GM21619 (cell line): Measurements from ENCODE around the gene POC1B.

Experiments
- ATAC-seq: cut with Tn5 transposase; IDR thresholded peaks from one replicate; pipeline ENCODE4 v1.9.1; 2021; ENCODE audit not compliant: unreplicated experiment

POC1B gene

DNA sequence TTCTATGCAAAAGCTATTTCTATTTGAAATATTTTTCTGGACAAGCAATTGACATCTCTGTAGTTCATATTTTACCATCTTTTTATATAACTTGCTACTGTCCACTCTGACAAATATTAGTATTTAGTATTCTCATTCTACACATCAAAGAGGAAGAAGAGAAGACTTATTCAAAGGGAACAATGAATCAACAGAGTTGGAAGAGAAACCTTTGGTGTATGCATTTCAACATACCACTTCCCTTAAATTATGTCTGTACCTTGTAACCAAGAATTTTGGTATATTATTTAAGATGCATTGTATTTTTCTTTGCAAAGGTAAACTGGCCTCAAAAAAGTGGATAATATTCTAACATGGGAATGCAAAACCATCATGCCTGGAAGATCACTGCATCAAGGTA is 101.5 kb downstream of the POC1B start:
- ATAC-seq: no peak

DNA sequence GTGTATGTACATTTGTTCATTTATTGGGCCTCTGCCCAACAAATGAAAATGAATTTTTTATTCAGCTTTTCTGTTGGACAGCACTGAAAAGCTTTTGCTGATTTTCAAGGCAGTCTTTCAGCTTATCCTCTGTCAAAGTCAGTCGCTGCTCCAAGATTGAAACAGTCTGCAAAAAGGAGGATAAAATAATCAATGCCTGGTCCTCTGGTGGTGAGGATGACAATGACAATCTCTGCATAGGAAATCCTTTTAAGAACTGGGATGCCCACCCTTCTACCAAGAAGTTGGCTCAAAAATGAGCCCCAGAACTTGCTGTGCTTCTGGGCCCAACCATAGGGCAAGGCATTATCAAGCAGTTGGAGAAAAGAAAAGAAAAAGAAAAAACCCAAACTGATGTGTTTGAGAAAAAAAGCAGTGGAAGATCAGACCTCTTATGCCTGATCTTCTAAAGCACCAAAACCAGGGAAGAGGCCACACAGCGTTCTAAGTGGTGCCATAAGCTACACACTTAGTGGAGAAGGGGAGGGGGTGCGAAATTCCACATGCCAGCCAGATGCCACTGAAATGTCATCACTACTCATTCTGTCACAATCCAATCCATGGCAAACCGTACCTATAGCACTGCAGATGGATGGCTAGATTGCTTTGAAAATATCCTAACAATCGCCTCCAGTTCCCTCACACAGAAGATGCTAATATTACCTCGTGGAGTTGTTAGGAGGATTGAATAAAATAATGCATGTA is 104.6 kb downstream of the POC1B start:
- no peak for ATAC-seq

DNA sequence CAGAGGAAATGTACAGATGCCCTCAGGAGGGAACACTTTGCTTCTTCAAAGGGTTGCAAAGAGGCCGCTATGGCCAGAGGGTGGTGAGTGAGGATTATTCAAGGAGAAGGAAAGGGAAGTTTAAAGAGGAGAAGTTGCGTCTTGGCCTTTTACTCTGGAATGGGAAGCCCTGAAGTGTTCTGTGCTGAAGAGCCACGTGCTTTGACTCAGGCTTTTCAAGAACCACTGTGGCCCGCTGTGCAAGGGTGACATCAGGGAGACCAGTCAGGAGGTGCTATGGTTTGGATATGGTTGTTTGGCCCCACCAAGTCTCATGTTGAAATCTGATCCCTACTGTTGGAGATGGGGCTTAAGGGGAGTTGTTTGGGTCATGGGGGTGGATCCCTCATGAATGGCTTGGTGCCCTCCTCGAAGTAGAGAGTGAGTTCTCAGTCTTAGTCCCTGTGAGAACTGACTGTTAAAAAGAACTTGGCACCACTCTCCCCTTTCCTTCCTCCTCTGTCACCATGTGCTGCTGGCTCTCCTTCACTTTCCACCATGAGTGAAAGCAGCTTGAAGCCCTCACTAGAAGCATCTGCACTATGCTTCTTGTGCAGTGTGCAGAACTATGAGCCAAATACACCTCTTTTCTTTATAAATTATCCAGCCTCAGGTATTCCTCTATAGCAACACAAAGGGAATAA is 107.5 kb downstream of the POC1B start:
- ATAC-seq: no peak

DNA sequence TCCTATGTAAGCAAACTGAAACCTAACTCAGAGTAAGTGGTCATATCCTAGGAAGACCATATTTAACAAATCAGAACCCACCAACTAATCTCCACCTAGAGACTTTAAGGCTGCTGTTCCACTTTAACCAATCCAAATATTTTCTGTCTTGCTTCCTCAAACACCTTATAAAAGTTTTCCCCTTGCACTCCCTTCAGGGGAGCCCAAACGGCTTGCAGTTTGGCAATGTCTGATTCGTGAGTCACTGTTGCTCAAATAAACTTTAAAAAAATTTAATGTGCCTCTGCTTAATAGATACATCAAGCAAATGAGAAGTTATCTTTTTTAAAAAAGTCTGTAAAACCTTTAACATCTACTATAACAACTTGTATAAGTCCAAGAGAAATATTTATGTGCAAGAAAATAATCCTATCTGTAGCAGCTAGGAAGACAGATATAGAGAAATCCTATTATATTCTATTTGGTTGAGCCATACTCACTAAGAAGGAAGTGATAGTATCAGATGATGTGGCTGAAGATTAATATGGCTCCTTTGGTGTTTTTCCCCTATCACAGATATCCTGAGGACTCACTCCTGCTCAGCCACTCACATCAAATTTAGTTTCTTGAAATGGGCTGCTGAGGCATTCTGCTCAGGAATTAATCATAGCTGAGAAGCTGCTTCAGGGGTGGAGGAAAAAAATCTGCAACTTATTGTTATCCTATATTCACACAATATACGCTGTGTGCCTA is 108.4 kb downstream of the POC1B start:
- ATAC-seq: no peak

DNA sequence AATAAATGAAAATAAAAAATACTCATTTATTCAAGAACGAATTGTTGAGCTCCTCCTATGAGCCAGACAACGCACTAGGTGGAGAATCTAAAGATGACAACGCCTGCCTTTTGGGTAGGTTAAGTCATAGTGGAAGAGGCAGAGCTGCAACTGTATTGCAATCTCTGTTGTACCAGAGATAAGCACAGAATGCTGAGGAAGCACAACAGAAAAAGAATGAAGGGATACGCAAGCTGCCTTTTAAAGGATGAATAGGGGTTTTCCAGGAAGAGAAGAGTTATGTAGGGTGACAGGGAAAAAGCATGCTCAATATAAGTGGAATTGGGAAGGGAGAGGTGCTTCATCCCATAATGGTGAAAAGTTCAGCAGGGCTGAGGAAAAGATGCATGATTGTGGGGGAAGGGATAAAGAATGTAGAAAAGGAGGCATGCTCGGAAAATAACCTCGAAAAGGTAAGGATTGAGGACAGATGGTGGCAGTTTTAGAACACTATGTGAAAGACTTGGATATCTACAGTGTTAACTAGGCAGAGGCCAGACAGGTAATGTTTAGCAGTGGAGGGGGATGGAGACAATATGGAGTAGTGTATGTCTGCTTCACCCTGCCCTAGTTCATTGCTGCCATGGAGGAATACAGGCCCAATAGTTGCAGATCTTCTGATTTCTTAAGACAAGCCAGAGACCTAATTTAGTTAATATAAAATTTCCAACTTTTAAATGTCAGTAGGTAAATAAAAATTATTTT is 109.6 kb downstream of the POC1B start:
- no peak for ATAC-seq

DNA sequence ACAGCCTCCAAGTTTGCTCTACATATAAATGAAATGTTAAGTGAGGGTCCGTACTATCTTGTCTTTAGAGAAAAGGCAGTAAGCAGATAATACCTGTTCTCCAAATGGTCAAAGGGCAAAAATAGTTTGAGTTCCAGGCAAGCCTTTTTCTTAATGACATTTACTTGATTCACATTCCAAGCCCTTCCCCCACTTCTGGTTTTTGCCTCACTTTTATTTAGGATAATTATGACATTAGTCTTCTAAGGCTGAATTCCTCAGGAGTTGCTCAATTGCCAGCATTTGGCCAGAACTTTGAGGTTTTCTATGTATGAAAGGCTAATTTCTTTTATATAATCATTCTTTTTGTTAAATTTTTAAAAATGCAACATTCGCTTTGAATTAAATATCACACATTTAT is 111.0 kb downstream of the POC1B start:
- ATAC-seq: no peak

DNA sequence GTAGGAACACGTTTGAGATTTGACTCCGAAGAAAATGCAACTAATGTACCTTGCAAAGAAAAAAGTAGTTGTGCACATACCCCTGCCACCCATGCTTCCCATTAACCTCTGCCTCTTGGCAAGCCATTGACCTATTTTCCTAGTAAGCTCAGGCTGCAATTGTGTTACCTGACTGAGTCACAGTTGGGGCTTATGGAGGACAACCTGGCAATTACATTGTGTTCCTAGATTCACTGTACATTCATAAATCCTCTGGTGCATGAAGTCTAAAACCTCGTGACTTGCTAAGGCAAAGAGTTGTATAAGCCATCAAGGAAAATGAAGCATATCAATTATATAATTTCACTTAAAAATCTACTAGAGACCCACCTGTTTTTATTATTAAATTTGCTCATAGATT is 111.5 kb downstream of the POC1B start:
- ATAC-seq: no peak

DNA sequence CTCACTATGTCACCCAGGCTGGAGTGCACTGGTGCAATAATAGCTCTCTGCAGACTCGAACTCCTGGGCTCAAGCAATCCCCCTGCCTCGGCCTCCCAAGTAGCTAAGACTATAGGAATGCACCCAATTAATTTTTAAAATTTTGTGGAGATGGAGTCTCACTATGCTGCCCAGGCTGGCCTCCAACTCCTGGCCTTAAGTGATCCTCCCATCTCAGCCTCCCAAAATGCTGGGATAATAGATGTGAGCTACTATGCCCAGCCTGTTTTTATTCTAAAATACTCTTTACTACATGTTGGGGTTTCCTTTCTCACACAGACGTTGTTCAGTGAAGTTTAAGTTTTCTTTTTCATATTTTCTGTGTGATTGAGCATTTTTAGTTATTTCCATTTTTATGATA is 112.6 kb downstream of the POC1B start:
- ATAC-seq: no peak

DNA sequence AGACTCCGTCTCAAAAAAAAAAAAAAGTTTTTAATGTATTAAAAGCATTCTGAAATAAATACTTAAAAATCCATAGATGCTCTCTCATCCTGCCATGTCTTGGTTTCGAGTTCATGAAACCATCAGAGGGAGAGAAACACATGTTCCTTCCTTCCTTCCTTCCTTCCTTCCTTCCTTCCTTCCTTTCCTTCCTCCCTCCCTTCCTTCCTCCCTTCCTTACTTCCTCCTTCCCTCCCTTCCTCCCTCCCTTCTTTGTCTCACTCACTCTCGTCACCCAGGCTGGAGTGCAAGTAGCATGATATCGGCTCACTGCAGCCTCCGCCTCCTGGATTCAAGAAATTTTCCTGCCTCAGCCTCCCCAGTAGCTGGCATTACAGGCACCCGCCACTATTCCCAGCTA is 113.2 kb downstream of the POC1B start:
- ATAC-seq: no peak

DNA sequence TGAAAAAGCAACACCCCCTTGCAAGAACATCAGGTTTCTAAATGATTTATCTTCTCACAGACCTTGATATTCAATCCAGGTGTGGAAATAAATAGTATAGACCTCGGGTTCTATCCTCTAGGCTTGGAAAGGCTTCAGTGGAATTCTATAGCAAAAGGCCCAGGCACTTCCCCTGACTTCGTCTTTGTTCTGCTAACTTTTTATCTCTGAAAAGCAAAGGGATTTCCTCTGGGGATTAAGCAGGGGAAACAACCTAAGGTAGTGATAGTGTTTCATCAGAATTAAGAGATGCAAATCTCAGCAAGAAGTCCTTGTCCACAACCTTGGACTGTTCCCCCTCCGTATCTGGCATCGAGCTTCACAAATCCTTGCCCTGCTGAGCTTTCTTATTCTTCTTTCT is 114.0 kb downstream of the POC1B start:
- ATAC-seq: no peak

DNA sequence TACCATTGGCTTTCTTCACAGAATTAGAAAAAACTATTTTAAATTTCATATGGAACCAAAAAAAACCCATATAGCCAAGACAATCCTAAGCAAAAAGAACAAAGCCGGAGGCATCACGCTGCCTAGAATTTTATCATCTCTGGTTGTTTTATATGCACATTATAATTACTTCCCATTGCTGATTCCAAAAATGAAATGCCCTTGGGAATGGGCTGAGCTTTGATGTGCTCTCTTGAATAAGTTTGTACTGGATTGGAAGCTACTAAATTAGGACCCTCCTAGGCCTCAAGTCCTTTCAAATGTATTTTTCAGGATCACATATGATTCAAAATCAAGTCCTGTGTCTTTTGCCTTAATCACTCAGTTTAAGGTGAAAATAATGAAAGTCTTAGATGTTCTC is 114.6 kb downstream of the POC1B start:
- no peak for ATAC-seq

DNA sequence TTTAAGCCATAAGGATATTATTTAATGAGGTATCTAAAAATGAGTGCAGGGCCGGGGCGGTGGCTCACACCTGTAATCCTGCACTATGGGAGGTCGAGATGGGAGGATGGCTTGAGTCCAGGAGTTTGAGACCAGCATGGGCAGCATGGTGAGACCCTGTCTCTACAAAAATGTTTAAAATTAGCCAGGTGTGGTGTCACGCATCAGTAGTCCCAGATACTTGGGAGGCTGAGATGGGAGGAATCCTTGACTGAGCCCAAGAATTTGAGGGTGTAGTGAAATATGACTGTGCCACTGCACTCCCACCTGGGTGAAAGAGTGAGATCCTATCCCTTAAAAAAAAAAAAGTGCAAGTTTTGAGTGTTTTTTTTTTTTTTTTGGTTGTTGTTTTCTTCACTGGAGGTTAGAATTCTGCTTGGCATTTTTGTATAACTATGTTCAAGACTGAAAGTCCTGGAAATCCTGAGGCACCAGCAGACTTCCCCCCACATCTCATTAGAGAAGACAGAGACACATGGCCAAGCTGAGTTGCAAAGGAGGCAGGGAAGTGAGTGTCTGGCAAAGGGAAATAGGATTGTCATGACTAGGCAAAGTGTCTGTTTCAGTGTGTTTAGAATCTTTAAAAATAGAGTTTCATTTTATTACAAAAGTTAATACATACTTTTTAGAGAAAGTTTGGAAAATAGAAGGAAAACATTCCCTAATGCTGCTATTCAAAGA is 120.1 kb downstream of the POC1B start:
- no peak for ATAC-seq

DNA sequence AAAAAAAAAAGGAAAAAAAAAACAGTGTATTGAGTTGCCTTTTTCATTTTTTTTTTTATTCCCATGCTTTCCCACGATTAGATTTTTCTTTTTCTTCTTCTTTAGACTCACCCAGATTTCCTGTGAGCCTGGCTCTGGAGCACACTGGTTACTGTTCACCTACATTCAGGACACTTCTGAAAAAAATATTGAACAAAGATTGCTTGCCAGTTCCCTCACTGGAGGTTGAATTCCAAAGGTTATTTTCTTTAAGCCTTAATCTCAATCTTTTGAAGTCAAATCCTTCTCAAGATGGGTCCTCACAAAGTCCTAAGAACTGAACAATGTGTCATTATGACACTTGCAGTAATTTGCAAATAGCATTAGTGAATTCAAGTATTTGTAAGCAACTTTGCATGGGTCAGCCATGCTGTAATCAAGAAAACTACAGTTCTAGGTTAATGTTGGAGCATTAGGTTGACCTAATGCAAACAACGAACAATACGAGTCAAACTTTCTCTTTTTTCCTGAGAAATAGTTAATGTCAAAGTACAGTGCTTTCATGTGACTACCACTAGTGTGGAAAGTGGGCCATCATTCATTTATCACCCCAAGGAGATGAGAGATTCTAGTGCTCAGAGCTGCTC is 124.3 kb downstream of the POC1B start:
- ATAC-seq: no peak

DNA sequence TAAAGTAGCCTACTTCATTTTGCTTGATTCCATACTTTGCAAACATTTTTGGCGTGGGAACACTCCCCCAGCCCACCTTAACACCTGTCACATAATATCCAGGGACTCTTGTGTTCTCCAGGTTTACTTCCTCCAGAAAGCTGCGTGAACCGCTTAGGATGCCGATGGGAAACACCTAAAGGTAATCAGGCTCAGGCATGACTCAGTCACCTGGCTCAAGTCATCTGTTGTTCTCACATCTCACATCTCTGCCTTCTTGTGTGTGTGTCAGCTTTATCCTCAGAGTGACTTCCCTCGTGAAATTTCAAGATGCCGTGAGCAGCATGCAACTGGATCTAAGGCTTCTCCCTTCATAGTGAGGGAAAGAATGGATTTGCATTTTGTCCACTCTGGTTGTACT is 125.4 kb downstream of the POC1B start:
- ATAC-seq: no peak

DNA sequence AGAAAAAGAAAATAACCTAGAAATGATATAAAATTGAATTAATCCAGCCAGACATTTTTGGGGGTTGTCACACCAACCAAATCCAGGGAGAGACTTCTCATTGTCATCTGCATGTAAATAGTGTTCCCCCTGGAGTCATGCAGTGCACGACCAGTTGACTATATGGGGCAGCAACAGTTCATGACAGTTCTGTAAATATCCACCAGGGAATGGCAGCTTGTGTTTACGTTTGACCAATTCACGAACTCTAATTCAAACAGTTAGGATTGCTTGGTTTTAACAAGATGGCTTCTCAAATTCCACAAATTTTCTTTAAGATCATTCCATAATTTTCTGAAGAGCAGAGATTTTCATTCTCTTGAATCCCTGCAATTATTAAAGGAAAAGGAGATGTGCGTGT is 130.1 kb downstream of the POC1B start:
- no peak for ATAC-seq

DNA sequence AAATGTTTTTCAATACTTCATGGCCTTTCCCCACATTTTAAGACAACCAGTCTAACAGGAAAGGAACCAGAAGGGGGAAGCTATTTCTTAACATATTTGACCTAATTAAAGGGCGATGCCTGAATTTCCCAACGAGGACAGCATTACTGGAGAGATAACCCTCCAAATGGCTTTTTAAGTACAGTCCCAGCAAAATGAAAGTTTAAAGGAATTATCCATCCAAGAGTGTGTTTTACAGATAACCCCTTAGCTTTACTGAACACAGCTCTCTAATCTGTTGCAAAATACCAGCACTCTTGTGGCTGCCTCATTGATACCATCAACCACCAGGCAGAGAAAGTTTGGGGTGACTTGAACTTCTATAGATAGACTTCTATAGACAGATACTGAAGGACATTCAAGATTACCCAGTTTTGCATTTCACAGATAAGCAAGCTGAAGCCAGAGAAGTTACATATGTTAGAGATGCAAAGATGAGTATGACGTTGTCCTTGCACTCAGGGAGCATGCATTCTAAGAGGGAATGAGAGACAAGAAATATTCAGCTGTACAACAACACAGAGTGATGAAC is 132.2 kb downstream of the POC1B start:
- no peak for ATAC-seq

DNA sequence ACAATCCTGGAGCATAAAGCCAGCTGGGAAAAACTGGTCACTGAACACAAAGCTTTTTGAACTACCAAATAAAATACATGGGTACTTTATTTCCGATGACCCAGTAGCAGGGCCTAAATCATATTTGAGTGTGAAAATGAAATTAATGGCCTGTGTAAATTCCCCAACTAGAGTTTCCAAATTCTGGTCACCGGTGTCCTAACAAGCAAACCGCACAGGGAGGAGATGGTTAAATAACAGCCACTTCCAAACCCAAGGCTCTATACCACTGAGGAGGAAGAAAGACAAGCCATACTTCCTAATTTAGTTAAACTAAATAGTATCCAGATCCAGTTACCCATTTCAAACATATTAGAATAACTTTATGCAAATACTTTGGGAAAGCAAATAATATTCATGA is 133.5 kb downstream of the POC1B start:
- ATAC-seq: no peak

DNA sequence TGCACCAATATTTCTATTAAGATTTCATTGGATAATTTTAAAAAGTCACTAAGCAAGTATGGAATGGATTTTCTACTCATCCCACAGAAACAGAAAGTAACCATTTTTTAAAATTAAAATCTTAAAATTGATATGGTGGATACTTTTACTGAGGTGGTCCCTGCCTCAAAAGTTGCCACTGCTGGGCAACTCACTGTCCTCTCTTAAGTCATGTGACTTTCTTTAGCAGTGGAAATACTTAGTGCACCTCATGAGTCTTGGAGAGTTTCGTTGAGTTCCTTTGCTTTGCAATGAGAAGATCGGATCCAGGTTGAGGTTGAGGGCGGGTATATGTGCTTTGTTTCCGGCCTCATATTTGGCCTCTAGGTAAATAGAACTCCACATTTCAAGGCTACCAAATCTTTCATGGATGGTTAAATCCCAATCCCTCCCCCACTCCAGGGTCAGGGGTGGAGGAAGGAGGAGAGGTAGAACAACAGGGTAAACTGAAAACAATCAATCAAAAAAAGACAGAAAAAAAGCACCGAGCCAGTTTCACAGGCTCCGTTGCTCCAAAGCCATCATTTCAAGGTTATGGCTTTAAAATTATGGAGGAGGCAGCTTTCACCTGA is 134.0 kb downstream of the POC1B start:
- ATAC-seq: no peak

DNA sequence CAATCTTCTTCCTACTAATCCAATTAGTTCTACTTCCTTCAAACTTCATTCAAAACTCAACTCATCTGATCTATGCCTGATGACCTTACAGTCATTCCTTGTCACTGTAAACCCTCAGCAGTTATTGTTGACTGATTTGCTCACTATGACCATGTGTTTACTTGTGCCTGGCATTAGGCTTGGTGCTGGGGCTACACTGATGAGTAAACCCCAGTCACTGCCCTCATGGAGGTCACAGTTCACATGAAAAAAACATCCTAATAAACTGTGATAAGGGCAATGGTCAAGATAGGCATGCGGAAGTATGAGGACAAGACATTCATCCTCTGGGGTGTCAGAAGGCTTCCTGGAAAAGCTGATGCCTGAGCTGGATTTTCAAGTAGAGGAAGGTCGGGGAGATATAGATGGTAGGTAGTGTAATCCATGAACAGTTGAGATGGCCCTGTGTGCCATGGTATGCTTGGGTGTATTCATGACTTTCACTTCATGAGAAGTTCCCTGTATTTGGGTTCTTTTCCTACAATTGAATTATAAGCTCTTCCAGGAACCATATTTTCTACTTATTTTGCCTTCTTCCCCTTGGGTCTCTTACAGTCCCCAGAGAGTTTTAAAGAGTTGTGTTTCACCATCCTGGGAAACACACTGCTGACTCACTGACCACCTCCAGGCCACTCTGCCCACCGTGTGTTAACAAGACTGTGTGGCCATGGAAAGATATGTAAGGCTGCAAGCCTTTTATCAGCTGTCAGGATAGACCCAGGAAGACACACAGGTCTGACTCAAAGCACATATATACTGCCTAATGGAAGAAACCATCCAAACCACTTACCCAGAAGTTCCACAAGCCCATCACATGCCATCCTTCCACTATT is 134.8 kb downstream of the POC1B start:
- no peak for ATAC-seq
